Measurements from ENCODE around the gene PRDM12. TPM values are rescaled to one million over a fixed set of nuclear protein-coding genes. Genes with fewer than 3 reads are reported as not detected.

The PRDM12 gene
- polyA plus RNA-seq, 1 experiment, result not detected

- no peak for DNase-seq (ENCODE audit: low read depth, low spot score)
- Histone ChIP-seq H3K9me3 (ENCODE audit: control insufficient read depth, insufficient read depth, low read length) (peaks cover 9% of the 10 kb centered on the region; the same call in 1 of the 2 replicates), H3K27ac (ENCODE audit: low read depth, low read length) (no peak overlapping the region), H3K27me3 (ENCODE audit: control insufficient read depth, insufficient read depth, low read length) (peaks cover 70% of the 10 kb centered on the region), H3K4me3 (ENCODE audit: low read depth, low read length) (no peak overlapping the region)
- no peak for TF ChIP-seq CTCF (IDR thresholded peaks at IDR 0.05; ENCODE audit: low read depth, low read length)
- CTCF ChIA-PET, result no interaction called here
- POLR2A ChIA-PET, result no interaction called here
Observed at GRCh38 chr9:130654879-130655278, 9.5 kb upstream of the PRDM12 start.

GRCh38 chr9:130658893-130659698 is 5.3 kb upstream of the PRDM12 start:
- TF ChIP-seq CTCF (IDR thresholded peaks at IDR 0.05; ENCODE audit: low read depth, low read length), result no peak
- POLR2A ChIA-PET, result no interaction called here
- DNase-seq (ENCODE audit: low read depth, low spot score), result no peak
- CTCF ChIA-PET, result no interaction called here
- peaks cover 9% of the 10 kb centered on the region; the same call in 1 of the 2 replicates for H3K9me3 ChIP-seq (ENCODE audit: control insufficient read depth, insufficient read depth, low read length)
- peaks cover 89% of the 10 kb centered on the region for H3K27me3 ChIP-seq (ENCODE audit: control insufficient read depth, insufficient read depth, low read length)
- no peak overlapping the region for H3K27ac ChIP-seq (ENCODE audit: low read depth, low read length)
- no peak overlapping the region for H3K4me3 ChIP-seq (ENCODE audit: low read depth, low read length)

GRCh38 chr9:130659699-130660248 is 4.6 kb upstream of the PRDM12 start:
- ChIA-PET CTCF (no interaction called here), POLR2A (no interaction called here)
- TF ChIP-seq CTCF (IDR thresholded peaks at IDR 0.05; ENCODE audit: low read depth, low read length), result no peak
- no peak for DNase-seq (ENCODE audit: low read depth, low spot score)
- no peak overlapping the region for H3K4me3 ChIP-seq (ENCODE audit: low read depth, low read length)
- H3K9me3 ChIP-seq (ENCODE audit: control insufficient read depth, insufficient read depth, low read length), result peaks cover 9% of the 10 kb centered on the region; the same call in 1 of the 2 replicates
- H3K27ac ChIP-seq (ENCODE audit: low read depth, low read length), result no peak overlapping the region
- H3K27me3 ChIP-seq (ENCODE audit: control insufficient read depth, insufficient read depth, low read length), result peaks cover 94% of the 10 kb centered on the region

- no peak overlapping the region for H3K27ac ChIP-seq (ENCODE audit: low read depth, low read length)
- H3K27me3 ChIP-seq (ENCODE audit: control insufficient read depth, insufficient read depth, low read length), result peaks cover 94% of the 10 kb centered on the region
- CTCF ChIA-PET, result no interaction called here
- DNase-seq (ENCODE audit: low read depth, low spot score), result no peak
- POLR2A ChIA-PET, result no interaction called here
- no peak overlapping the region for H3K4me3 ChIP-seq (ENCODE audit: low read depth, low read length)
- TF ChIP-seq CTCF (IDR thresholded peaks at IDR 0.05; ENCODE audit: low read depth, low read length), result no peak
- H3K9me3 ChIP-seq (ENCODE audit: control insufficient read depth, insufficient read depth, low read length), result peaks cover 9% of the 10 kb centered on the region; the same call in 1 of the 2 replicates
Observed at GRCh38 chr9:130660326-130660682, 4.1 kb upstream of the PRDM12 start.

- peaks cover 94% of the 10 kb centered on the region for H3K27me3 ChIP-seq (ENCODE audit: control insufficient read depth, insufficient read depth, low read length)
Observed at GRCh38 chr9:130660683-130661450, 3.5 kb upstream of the PRDM12 start.

More at GRCh38 chr9:130660683-130661450, 3.5 kb upstream of the PRDM12 start:
- Histone ChIP-seq H3K4me3 (ENCODE audit: low read depth, low read length) (no peak overlapping the region; the same call in 1 of the 2 replicates), H3K9me3 (ENCODE audit: control insufficient read depth, insufficient read depth, low read length) (peaks cover 12% of the 10 kb centered on the region; the same call in 1 of the 2 replicates), H3K27ac (ENCODE audit: low read depth, low read length) (no peak overlapping the region)
- TF ChIP-seq CTCF (IDR thresholded peaks at IDR 0.05; ENCODE audit: low read depth, low read length), result no peak
- ChIA-PET POLR2A (no interaction called here), CTCF (no interaction called here)
- no peak for DNase-seq (ENCODE audit: low read depth, low spot score)

Measured in AG04450 (cell line).